Measurements from ENCODE around the gene KRT7.

DNA sequence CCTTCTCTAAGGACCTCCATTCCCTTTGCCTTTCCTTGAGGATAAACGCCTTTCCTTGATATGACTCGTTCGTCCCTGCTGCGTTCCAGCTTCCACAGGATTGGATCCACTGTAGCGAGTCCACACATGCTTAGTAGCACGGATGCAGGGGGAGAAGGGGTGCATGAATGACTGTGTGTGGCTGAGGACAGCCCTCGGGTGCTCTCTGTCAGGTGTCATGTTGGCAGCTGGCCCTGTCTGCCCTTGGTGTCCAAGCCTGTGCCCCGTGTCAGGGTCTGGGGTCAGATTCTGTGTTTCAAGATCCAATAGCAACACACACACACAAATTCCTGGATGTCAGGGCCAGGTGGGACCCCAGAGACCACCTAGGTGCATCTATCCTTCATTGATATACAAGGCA lies 23.7 kb upstream of the KRT7 start:
- no peak for TF ChIP-seq EZH2 (IDR thresholded peaks at IDR 0.05; ENCODE audit: borderline replicate concordance, low read length)
- TF ChIP-seq, protein P1, sequence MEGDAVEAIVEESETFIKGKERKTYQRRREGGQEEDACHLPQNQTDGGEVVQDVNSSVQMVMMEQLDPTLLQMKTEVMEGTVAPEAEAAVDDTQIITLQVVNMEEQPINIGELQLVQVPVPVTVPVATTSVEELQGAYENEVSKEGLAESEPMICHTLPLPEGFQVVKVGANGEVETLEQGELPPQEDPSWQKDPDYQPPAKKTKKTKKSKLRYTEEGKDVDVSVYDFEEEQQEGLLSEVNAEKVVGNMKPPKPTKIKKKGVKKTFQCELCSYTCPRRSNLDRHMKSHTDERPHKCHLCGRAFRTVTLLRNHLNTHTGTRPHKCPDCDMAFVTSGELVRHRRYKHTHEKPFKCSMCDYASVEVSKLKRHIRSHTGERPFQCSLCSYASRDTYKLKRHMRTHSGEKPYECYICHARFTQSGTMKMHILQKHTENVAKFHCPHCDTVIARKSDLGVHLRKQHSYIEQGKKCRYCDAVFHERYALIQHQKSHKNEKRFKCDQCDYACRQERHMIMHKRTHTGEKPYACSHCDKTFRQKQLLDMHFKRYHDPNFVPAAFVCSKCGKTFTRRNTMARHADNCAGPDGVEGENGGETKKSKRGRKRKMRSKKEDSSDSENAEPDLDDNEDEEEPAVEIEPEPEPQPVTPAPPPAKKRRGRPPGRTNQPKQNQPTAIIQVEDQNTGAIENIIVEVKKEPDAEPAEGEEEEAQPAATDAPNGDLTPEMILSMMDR (IDR thresholded peaks at IDR 0.05; ENCODE audit: low read length), result no peak

Measured in OCI-LY1 (cell line).